Subcutaneous adipose tissue (tissue), 4 donors: Measurements from ENCODE around the gene STIM1. TPM values are rescaled to one million over a fixed set of nuclear protein-coding genes. Genes with fewer than 3 reads are reported as not detected.

ENCODE experiments used
- CTCF ChIP-seq: fragments of 450-650 bp; IDR thresholded peaks from one replicate; pipeline ENCODE4 v1.5.1; 2016; ENCODE audit warnings: low read depth, mild to moderate bottlenecking, control low read depth, antibody characterized with exemption, moderate library complexity
- total RNA-seq, 4 donors: library from RNA; depleted of rRNA; stranded (reverse); fragments of >200 nt; gene quantifications; one replicate each; pipeline ENCODE4 v1.1.0, GENCODE V29; 2016

Gene STIM1
- 10 to 100 TPM; 39.5 to 64.8 (median 43.3) TPM for total RNA-seq

- no peak for TF ChIP-seq CTCF
Measured at GRCh38 chr11:3854977-3855807, at the start of gene STIM1. Gene STIM1 (plus strand): TSS chr11:3855664. CDS start chr11:3856271, 607 bp downstream.

DNA sequence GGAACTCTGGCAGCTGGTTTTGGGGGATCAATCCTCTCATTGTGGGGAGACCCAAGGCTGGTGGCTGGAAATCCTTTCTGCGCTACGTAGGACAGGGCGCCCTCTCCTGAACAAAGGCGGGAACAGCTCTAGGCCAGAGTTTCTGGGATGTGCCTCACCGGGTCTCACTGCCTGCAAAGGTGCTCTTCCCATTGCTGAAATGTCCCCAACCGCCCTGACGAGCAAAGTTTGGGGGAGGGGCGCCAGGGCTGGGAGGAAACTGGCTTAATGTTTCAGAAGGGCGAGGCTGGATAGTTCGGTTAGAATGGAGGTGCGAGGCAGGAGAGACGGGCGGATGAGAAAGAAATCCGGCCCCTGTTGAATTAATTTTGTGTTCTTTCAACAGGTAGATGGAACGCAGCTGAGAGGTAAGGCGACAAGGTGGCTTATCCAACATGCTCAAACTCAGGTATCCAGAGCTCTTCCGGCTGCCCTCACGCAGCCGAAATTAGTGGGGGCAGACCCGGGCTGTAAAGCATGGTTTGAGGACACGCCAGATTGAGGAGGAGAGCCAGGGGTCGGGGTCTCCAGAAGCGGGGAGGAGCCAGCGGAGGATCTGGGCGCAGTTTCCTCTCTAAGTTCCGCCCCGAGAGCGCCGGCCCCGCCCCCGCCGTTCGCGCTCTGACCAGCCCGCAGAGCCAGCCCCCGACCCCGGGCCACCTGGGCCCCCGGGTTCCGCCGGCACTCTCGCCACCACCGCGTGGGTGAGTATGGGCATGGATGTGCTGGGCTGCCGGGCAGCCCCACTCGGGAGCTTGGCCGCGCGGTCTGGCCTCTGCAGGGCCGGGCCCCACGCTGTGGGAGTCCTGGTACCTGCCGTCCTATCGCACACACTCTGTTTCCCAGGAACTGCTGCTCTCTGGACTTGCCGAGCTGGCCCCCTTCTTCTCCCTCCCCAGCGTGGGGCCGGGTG, 47.3 kb upstream of the STIM1 start, which contains the start of gene PGAP2:
PGAP2 (plus strand) TSS at position 652 of the 952 bp plus-strand sequence. CDS start 2,700 bp downstream, outside the sequence.
- TF ChIP-seq CTCF: no peak

DNA sequence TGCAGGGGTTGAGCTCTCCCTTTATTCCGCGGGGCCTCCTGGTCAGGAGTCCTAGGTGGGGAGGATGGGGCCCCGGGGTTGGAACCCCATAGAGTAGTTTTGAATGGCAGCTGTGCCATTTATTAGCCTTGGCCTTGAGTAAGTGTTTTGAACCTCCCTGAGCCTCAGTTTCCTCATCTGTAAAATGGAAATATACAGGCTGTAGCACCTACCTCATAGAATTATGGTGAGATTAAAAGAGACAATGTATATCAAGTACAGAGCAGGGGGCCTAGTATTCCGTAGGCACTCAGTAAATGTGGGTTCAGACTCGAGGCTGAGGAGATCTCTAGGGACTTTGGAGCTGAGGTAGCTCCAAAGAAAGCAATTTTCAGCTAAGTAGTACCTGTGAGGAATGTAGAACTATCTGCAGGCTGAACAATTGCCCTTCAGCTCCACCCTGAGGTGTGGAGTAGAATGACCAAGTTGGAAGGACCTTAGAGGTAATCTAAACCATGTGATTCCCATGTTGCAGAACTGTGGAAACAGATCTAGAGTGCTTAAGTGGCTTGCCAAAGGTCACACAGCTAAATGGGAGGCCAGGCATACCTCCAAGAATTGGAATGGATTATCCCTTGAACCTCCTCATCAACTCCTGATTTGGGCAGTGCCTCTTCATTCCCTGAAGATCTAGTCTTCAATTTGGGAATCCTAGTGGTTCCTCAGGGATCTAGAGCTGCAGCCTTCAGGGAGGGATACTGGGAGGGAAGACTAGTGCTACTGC, 46.4 kb upstream of the STIM1 start:
- TF ChIP-seq CTCF: no peak

DNA sequence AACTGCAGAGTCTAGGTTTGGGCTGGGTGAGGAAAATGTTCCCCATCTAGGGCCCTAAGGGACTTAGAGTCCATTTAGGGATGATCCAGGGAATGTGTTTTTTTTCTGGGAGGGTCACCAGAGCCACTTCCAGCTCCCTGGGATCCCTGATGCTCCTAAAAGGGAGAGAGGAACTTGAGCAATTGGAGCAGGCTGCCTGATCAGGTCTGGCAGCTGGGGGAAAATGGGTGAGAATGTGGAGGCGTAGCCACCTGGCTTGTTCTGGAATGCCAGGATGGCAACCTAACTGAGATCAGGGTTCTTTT, 45.9 kb upstream of the STIM1 start:
- no peak for TF ChIP-seq CTCF

DNA sequence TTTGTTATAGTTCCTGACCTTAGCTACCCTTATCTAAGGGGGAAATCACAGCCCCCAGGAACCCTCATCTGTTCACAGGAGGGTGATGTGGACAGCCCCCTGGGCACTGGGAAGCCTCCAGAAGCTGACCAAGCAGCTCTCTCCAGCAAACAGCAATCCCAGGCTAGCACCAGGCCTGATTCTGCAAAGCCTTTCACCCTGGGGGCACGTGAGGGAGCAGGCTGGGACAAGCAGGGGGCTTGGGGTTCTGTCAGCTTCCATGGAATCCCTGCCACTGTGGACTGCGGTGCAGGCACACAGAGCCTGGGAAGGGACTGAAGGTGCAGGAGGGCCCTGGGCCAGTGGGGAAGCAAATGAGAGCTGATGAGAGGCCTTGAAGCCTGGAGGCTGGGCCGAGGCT, 45.0 kb upstream of the STIM1 start:
- no peak for TF ChIP-seq CTCF

DNA sequence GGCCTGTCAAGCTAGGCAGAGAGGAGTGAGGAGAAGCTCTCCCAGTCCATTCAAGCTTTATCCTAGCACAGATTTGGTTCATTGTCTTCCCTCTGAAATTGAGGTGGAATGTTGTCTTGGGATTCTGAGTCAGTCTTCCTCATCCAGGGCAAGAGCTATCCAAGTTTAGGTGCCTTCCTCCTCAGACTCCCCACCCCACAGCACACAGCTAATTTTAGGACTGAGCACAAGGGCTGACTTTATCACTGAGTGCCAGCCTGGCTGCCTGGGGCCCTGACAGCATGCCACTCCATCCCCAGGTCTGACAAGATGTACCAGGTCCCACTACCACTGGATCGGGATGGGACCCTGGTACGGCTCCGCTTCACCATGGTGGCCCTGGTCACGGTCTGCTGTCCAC, 44.5 kb upstream of the STIM1 start:
- no peak for TF ChIP-seq CTCF
